GM18868 (cell line): ENCODE measurements around the gene TNN.
"Not testable (repeated sequence)": the region's sequence is repeated elsewhere in the genome, so short reads cannot be mapped to it uniquely, and the experiment has no call there.

Source experiments
- ATAC-seq: cut with Tn5 transposase; IDR thresholded peaks from one replicate; pipeline ENCODE4 v1.9.1; 2021; ENCODE audit warnings: mild to moderate bottlenecking, moderate library complexity; ENCODE audit not compliant: unreplicated experiment

TNN gene

DNA sequence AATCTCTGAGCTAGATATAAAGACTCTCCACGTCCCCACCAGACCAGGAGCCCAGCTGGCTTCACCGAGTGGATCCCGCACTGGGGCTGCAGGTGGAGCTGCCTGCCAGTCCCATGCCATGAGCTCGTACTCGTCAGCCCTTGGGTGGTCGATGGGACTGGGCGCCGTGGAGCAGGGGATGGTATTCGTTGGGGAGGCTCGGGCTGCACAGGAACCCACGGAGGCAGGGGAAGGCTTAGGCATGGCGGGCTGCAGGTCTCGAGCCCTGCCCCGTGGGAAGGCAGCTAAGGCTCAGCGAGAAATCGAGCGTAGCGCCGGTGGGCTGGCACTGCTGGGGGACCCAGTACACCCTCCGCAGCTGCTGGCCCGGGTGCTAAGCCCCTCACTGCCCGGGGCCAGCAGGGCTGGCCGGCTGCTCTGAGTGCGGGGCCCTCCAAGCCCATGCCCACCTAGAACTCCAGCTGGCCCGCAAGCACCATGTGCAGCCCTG is 40.7 kb downstream of the TNN start:
- ATAC-seq, result not testable (repeated sequence)

DNA sequence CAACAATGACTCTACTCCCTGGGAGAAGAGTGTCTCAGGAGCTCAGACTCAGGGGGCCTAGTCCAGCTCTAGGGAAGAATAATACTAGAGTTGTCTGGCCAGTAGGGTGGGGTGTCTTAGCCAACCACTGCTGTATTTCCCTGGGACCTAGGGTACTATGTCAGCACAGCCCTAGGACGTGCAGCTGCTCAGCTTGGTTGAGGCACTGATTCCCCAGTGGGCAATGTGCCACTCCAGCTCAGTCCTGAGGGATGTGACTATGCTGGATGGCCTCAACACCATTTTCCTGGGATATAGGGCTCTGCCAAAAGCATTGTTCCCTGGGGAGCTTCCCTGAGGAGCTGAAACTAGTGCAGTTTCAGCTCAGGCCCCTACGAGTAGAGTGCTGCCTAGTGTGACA is 47.4 kb downstream of the TNN start:
- ATAC-seq, result no peak

DNA sequence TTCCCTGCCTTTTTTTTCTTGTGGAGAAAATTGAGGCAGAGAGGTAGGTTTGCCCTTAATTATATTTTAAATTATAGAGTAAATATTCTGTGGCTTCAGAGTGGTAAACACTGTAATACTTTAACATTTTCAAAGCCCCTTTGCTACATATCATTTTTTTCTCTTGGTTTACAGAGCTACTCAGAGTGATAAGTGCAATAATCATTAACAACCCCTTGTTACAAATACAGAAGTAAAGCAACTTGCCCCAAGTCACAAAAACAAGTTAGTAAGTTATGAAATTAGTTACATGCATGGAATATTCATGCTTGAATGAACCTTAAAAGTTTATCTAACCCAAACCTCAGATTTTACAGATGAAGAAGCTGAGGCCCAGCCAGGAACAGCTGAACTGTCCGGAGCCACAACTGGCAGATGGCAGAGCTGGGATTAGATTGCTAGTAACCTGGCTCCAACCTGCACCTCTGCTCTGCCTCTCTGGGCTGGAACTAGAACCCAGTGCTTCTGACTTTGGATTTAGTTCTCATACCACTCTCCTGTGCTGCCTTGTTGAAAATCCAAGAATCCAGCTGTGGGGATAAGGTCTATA is 48.7 kb downstream of the TNN start:
- ATAC-seq, result no peak

DNA sequence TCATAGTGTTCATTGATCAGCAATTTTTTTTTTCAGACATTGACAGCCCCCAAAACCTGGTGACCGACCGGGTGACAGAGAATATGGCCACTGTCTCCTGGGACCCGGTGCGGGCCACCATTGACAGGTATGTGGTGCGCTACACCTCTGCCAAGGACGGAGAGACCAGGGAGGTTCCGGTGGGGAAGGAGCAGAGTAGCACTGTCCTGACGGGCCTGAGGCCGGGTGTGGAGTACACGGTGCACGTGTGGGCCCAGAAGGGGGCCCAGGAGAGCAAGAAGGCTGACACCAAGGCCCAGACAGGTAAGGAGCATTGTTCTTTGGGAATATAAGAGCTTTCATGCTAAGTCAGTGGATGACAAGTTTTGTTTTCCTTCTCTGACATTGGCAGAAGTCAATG is 49.3 kb downstream of the TNN start:
- no peak for ATAC-seq

DNA sequence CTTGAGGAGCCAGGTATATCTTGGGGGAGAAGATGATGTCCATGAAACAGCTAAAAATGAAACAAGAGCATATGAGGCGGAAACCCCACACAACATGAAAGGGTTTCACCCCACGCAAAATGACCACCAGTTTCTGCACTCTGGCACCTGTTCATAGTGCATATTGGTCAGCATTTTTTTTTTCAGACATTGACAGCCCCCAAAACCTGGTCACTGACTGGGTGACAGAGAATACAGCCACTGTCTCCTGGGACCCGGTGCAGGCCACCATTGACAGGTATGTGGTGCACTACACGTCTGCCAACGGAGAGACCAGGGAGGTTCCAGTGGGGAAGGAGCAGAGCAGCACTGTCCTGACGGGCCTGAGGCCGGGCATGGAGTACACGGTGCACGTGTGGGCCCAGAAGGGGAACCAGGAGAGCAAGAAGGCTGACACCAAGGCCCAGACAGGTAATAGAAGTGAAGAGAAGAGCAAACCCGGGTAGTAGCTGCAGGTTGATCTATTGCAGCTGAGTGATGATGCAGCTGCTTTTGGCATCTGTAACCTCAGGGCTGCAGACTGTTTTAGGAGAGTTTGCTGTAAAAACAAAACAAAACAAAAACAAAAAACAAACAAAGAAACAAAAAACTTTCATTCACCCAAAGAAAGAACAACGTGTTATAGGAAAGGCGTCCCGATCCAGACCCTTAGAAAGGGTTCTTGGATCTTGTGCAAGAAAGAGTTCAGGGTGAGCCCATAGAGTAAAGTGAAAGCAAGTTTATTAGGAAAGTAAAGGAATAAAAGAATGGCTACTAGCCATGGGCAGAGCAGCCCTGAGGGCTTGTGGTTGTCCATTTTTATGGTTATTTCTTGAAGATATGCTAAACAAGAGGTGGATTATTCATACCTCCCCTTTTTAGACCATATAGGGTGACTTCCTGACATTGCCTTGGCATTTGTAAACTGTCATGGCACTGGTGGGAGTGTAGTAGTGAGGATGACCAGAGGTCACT is 51.0 kb downstream of the TNN start:
- ATAC-seq, result no peak

DNA sequence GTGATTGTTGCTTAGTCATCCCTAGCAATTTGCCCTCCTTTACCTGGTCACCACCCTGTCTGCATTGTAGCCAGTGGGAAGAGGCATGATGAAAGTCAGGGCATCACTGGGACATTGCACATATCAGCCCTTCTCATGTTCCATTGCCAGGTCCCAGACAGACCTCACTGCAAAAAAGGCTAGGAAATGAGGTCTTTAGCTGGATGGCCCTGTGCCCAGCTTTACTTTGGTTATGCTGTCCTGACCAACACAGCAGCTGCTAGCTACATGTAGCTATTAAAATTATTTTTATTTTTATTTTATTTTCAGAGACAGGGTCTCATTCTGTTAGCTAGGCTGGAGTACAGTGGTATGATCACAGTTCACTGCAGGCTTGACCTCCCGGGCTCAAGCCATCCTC is 52.9 kb downstream of the TNN start:
- no peak for ATAC-seq

DNA sequence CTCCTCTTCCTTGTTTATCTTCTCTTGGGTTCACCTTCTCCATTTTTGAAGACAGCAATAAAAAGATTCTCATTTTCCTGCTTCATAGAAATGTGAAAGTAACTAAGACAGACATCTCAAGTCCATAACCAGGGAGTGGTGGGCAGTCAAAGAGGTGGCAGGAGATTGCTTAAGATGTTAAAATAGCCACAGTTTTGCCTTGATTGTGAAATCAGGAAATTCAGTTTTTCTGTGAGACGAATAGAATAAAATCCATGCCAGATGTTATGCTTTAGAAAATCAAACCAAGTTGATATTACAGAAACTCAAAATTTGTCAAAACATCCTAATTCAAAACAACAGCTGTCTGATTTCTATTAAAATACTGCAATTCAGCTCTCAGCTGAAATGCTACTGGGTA is 57.2 kb downstream of the TNN start:
- no peak for ATAC-seq

DNA sequence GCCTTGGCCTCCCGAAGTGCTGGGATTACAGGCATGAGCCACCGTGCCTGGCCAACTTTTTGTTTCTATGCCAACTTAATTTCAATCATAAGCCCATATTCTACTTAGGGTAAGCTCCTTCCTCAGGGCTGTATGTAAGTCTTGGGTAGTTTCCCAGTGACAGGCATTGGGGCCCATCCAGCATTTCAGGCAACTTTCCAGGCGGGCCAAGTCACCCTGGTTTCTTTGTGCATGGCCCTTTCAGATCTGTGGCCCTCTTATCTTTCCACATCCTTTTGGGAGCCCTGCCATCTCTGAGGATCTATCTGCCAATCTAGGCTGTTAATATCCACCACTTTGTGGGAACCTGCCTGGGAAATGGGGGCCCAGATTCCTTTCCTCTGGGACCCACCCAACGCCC is 58.7 kb downstream of the TNN start:
- ATAC-seq, result no peak

DNA sequence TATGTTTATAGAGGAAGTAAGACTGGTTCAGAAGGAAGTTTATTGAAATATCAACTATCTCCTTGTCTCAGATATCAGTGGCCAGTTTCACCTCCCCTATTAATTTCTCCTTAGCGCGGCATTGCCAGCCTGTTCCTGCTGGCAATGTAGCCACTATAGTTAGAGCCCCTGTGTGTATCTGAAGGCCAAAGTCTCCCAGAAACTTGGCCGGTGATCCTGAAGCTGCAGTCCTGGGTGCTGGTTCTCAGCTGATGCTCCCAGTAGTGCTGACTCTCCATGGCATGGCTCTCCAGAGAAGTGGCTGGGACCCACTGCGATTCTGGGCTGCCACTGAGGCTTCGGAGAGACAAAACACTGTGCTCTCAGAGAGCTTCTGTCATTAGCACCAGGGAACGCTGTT is 59.9 kb downstream of the TNN start:
- no peak for ATAC-seq

DNA sequence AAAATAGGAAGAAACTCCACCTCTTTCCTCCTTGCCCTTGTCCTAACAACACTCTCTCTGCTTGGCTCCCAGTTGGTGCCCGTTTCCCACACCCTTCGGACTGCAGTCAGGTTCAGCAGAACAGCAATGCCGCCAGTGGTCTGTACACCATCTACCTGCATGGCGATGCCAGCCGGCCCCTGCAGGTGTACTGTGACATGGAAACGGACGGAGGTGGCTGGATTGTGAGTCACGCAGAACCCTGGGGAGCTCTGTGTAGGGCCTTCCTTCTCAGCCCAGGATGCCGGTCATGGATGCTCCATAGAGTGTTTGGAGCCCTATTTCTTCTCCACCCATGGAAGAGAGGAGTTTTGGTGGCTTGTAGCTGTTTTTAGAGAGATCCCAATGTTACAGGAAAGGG is 60.9 kb downstream of the TNN start:
- no peak for ATAC-seq

DNA sequence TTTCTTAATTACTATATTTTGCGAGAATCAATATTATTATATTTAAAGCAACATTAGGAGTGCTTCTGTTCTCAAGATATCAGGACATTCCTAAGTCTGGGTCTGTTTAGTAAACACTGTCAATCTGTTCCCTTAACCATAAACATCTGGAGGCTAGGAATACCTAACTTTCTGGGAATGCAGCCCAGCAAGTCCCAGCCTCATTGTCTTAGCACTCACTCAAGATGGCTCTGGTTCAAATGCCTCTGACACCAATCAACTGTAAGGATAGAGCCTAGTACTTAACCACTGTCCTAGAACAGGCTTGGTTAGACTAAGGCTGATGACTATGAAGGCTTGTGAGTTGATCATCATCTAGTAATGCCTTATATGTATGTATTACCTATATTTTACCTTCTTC is 61.5 kb downstream of the TNN start:
- ATAC-seq, result no peak

DNA sequence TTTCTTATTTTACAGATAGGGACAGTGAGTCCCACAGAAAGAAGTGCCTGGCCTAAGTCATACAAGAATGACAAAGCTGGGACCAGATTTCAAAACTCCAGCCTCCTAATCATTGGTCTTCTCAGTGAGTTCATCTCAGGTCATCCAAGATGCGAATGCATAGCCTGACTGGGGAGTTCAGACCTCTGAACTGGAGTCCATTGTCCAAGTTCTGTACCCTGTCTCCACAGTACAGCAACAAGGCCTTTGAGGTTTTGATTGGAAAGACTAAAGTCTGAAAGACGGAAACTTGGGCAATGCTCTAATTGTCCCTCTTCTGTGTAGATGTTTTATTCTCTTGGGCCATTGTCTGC is 62.0 kb downstream of the TNN start:
- no peak for ATAC-seq

DNA sequence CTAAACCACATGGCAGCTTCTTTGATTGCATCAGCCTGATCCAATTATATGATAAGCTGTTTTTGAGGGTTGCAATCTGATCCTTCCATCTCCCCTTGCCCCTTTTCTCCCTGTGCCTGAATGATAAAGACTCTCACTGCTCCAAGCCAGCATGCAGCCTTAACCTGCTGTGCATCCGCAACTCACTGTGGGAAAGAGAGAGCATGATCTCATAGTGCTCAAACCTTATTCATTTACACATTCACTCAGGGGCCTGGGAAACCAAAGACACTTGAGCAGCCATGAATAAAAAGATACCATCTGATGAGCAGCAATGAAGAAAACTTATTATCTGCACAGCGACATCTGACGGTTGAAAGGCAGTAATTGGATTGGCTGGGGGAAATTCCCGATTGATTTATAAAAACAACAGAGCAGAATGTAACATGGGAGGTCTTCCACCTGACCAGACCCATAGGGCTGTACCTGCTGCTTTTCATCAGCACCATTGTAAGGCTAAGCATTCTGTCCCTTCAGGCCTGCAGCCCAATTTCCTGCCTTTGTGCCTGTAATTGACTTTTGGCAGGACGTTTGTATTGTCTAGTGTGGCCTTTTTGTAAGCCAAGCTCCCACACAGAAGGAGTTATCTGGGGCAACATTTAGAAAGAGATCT is 62.5 kb downstream of the TNN start:
- ATAC-seq, result no peak

DNA sequence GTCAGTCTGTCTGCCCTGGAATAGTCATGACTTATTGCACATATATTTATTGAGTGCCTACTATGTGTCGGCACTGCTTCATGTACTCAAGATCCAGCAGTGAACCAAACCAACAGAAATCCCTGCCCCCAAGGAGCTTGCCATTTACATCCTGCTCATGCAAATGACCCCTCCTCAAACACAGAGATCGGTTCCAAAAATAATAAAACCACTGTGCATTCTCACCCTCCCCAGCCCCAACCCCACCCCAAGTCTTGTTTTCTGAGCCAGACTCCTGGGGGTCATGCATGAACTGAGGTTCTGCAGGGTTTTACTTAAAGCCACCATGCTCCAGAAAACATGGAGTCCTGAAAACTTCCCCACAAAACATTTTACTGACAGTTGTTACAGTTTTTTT is 63.0 kb downstream of the TNN start:
- no peak for ATAC-seq

DNA sequence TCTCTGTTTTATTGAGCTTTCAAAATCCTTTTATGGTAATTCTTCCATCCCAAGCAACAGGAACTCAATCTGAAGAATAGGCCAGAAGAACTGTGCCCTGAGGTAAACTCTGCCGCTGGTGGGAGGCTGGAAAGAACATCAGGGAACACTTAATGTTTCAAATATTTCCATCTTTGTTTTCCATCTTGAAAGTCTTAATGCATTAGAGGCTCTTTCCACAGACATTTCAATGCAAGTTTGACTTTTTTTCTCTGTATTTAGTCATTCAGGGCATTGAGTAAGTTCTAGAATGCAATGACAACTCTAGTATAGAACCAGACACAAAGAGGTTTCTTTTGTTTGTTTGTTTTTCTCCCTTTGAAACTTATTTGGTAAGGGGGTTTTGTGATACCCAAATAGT is 63.5 kb downstream of the TNN start:
- ATAC-seq, result no peak

DNA sequence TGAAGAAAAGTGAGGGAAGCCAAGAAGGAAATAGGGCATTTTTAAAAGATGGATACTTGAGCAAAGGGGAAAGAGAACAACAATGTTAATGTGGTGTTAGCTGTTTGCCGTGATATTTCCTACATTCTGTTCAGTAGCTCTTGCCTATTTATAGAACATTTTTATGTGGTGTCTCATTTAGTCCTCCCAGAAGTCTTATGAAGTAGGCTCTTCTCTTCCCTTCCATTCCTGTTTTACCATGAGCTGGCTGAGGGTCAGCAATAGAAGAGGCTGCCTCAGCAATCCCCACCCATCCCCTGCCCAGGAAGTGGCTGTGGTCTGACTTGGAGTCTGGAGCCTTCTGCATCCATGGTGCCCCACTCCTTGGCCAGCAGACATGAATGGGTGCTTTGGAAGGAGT is 64.8 kb downstream of the TNN start:
- no peak for ATAC-seq

DNA sequence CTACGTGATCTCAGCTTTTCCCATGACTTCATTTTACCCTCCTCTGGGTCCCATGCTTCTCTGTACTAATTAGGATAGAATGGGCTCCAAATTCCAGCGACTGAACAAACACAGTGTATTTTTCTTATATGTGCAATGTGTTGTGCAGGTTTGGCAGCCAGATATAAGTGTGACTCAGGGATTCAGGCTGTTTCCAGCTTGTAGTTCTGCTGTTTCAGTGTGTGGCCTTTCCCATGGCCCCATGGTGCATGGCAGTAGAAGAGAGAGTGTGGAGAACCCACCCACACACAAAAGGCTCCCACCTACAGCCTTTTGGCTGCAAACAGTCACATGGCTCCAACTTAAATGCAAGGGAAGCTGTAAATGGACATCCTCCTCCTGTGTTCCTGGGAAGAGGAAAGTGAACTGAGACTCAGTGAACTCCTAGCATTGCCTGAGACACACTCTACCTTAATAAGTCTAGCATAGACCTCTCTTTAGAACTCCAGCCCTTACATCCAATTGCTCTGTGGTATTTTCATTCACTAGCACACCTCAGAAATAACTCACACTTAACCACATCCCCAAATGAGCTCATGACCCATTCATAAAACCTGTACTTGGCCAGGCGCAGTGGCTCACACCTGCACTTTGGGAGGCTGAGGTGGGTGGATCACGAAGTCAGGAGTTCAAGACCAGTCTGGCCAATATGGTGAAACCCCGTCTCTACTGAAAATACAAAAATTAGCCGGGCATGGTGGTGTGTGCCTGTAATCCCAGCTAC is 66.2 kb downstream of the TNN start:
- ATAC-seq, result peak; percentile 65

DNA sequence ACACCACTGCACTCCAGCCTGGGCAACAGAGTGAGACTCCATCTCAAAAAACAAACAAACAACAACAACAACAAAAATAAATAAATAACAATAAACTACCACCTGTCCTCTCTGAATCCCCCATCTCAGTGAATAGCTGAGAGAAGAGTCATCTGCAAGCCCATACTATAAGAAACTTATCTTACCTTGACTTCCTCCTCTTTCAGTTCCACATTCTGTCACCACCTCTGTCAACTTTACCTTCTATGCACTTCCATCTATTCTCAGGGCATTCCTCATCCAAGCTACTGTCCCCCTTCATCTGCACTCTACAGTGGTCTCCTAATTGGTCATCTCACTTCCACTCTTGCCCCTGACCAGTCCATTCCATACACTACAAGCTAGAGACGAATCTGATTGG is 66.9 kb downstream of the TNN start:
- peak; percentile 73 for ATAC-seq

DNA sequence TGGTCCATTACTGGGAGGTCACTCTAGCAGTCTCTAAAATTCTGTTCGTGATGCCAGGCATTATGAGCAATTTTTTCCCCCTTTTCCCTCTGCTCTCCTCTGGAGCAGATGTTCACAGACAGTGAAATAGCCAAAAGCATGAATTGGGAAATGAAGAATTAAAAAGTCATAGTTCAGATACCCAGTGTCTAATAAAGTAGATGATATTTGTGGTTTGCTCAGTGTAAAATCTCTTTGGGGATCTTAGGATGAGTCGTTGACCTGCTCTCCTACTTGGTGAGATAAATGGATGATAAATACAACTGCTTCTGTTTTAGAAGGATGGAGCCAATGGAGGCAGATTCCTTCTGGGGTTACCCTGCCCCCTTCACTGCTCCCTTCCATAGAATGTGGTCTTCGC is 68.6 kb downstream of the TNN start:
- ATAC-seq, result no peak

DNA sequence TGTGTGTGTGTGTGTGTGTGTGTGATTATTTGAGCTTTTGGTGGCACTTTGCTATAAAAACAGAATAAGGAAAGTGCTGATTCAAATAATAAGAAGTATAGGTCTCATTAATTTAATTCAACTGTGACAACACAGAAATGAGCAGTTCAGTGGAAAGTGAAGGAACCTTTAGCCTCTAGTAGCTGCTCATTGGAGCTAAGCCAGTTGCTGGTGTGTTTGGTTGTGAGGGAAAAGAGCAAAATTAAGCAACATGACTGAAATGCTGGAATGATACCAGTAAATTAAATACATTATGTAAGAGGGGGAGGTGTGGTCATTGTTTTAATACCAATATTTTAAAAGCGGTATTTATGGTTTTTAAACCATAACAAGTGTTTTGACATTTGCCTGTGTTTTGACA is 69.7 kb downstream of the TNN start:
- no peak for ATAC-seq

DNA sequence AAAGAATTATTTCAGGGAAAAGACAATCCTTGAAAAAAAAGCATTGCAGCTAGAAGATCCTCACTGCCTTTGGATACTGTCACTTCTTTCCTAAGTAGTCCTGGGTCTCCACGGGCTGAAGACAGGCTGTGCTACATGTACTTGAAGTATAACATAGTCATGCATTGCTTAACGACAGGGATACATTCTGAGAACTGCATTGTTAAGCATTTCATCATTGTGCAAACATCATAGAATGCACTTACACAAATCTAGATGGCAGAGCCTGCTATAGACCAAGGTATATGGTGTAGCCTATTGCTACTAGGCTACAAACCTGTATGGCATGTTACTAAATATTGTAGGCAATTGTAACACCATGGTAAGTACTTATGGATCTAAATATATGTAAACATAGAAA is 70.9 kb downstream of the TNN start:
- no peak for ATAC-seq
